ENCODE data around the gene TIMM44. TPM values are rescaled to one million over a fixed set of nuclear protein-coding genes. Genes with fewer than 3 reads are reported as not detected.

TIMM44 gene
- polyA plus RNA-seq, 1 experiment: 43.3 TPM

- ChIA-PET POLR2A (interaction anchor here (0.7 to 2.7 kb wide), 2 partner anchors 12 to 32 kb away, joined by 7 to 17 read pairs; partner anchors contain the start of gene SNAPC2), CTCF (interaction anchor here (1.8 kb wide), 1 partner anchor 9 kb away, joined by 5 read pairs; no protein-coding TSS in a partner anchor)
- H3K9me3 ChIP-seq (ENCODE audit: control insufficient read depth, insufficient read depth, low read length): no peaks in the 10 kb centered on the region
- no peaks in the 10 kb centered on the region for H3K27me3 ChIP-seq (ENCODE audit: control insufficient read depth, insufficient read depth, low read length)
- DNase-seq (ENCODE audit: low read depth, low spot score): no peak
- H3K27ac ChIP-seq (ENCODE audit: low read depth, low read length): no peak overlapping the region
- H3K4me3 ChIP-seq (ENCODE audit: low read depth, low read length): no peak overlapping the region
- no peak for TF ChIP-seq CTCF (IDR thresholded peaks at IDR 0.05; ENCODE audit: low read depth, low read length)
These were observed 35.3 kb downstream of the TIMM44 start for GRCh38 chr19:7908078-7908699.

GRCh38 chr19:7907544-7907943, 35.9 kb downstream of the TIMM44 start:
- TF ChIP-seq CTCF (IDR thresholded peaks at IDR 0.05; ENCODE audit: low read depth, low read length): no peak
- H3K4me3 ChIP-seq (ENCODE audit: low read depth, low read length): no peak overlapping the region
- DNase-seq (ENCODE audit: low read depth, low spot score): no peak
- H3K27ac ChIP-seq (ENCODE audit: low read depth, low read length): no peak overlapping the region
- no peaks in the 10 kb centered on the region for H3K27me3 ChIP-seq (ENCODE audit: control insufficient read depth, insufficient read depth, low read length)
- POLR2A ChIA-PET: interaction anchor here (0.7 to 2.7 kb wide), 2 partner anchors 12 to 32 kb away, joined by 7 to 17 read pairs; partner anchors contain the start of gene SNAPC2
- CTCF ChIA-PET: interaction anchor here (0.7 kb wide), 1 partner anchor 8 kb away, joined by 3 read pairs; no protein-coding TSS in a partner anchor
- no peaks in the 10 kb centered on the region for H3K9me3 ChIP-seq (ENCODE audit: control insufficient read depth, insufficient read depth, low read length)

- CTCF ChIA-PET: interaction anchor here (0.7 kb wide), 1 partner anchor 9 kb away, joined by 3 read pairs; no protein-coding TSS in a partner anchor
- POLR2A ChIA-PET: interaction anchor here (0.7 to 2.7 kb wide), 2 partner anchors 13 kb away, joined by 3 to 17 read pairs; partner anchors contain the start of gene SNAPC2
- no peak for DNase-seq (ENCODE audit: low read depth, low spot score)
These were observed 36.3 kb downstream of the TIMM44 start for GRCh38 chr19:7907122-7907521.

GRCh38 chr19:7905859-7906258, 37.6 kb downstream of the TIMM44 start:
- Histone ChIP-seq H3K27me3 (ENCODE audit: control insufficient read depth, insufficient read depth, low read length) (no peaks in the 10 kb centered on the region), H3K9me3 (ENCODE audit: control insufficient read depth, insufficient read depth, low read length) (no peaks in the 10 kb centered on the region), H3K4me3 (ENCODE audit: low read depth, low read length) (no peak overlapping the region), H3K27ac (ENCODE audit: low read depth, low read length) (no peak overlapping the region)
- CTCF ChIA-PET: interaction anchor here (0.7 kb wide), 1 partner anchor 37 kb away, joined by 4 read pairs; no protein-coding TSS in a partner anchor
- DNase-seq (ENCODE audit: low read depth, low spot score): no peak
- POLR2A ChIA-PET: interaction anchor here (0.6 kb wide), 1 partner anchor 348 kb away, joined by 8 read pairs; no protein-coding TSS in a partner anchor
- no peak for TF ChIP-seq CTCF (IDR thresholded peaks at IDR 0.05; ENCODE audit: low read depth, low read length)

More at GRCh38 chr19:7907122-7907521, 36.3 kb downstream of the TIMM44 start:
- Histone ChIP-seq H3K27me3 (ENCODE audit: control insufficient read depth, insufficient read depth, low read length) (no peaks in the 10 kb centered on the region), H3K27ac (ENCODE audit: low read depth, low read length) (no peak overlapping the region), H3K4me3 (ENCODE audit: low read depth, low read length) (no peak overlapping the region), H3K9me3 (ENCODE audit: control insufficient read depth, insufficient read depth, low read length) (no peaks in the 10 kb centered on the region)
- no peak for TF ChIP-seq CTCF (IDR thresholded peaks at IDR 0.05; ENCODE audit: low read depth, low read length)

- no peak for TF ChIP-seq CTCF (IDR thresholded peaks at IDR 0.05; ENCODE audit: low read depth, low read length)
- Histone ChIP-seq H3K27ac (ENCODE audit: low read depth, low read length) (no peak overlapping the region), H3K27me3 (ENCODE audit: control insufficient read depth, insufficient read depth, low read length) (no peaks in the 10 kb centered on the region), H3K9me3 (ENCODE audit: control insufficient read depth, insufficient read depth, low read length) (no peaks in the 10 kb centered on the region), H3K4me3 (ENCODE audit: low read depth, low read length) (peak overlapping the region; percentile 83)
- no peak for DNase-seq (ENCODE audit: low read depth, low spot score)
- POLR2A ChIA-PET: interaction anchor here (0.6 kb wide), 1 partner anchor 348 kb away, joined by 8 read pairs; no protein-coding TSS in a partner anchor
- CTCF ChIA-PET: interaction anchor here (0.7 kb wide), 1 partner anchor 37 kb away, joined by 4 read pairs; no protein-coding TSS in a partner anchor
These were observed 38.2 kb downstream of the TIMM44 start for GRCh38 chr19:7905268-7905667.

Data from AG04450 (cell line).